HG03103 (cell line): ENCODE data around the gene NTN5.
A peak's percentile ranks its signal among the peaks of the same experiment; 100 is the strongest.
"Not testable (repeated sequence)": the region's sequence is repeated elsewhere in the genome, so short reads cannot be mapped to it uniquely, and the experiment has no call there.

ENCODE experiments used
- ATAC-seq: cut with Tn5 transposase; IDR thresholded peaks from one replicate; pipeline ENCODE4 v1.9.1; 2021; ENCODE audit warnings: low read depth; ENCODE audit not compliant: unreplicated experiment

The NTN5 gene

GRCh38 chr19:48672994-48673393, at the start of gene NTN5:
TSS of gene NTN5 (minus strand) at chr19:48673017. CDS start at chr19:48670986, 2,031 bp downstream.
- ATAC-seq = no peak

GRCh38 chr19:48722196-48722708, 49.4 kb upstream of the NTN5 start:
- no peak for ATAC-seq

- peak; percentile 67 for ATAC-seq
These were observed 47.9 kb upstream of the NTN5 start for GRCh38 chr19:48720613-48721296.

- no peak for ATAC-seq
These were observed 47.4 kb upstream of the NTN5 start for GRCh38 chr19:48720251-48720612.

- no peak for ATAC-seq
These were observed 46.7 kb upstream of the NTN5 start, which contains the start of gene MAMSTR for GRCh38 chr19:48719263-48720171. TSS of gene MAMSTR (minus strand) at chr19:48719725. CDS start at chr19:48719031, 694 bp downstream.

- no peak for ATAC-seq
These were observed 46.0 kb upstream of the NTN5 start for GRCh38 chr19:48718711-48719231.

GRCh38 chr19:48718106-48718505, 45.3 kb upstream of the NTN5 start:
- not testable (repeated sequence) for ATAC-seq

GRCh38 chr19:48716562-48717291, 43.9 kb upstream of the NTN5 start:
- no peak for ATAC-seq

GRCh38 chr19:48715681-48716171, 42.9 kb upstream of the NTN5 start:
- no peak for ATAC-seq

- ATAC-seq = no peak
These were observed 42.2 kb upstream of the NTN5 start for GRCh38 chr19:48714759-48715675.

- ATAC-seq = peak; percentile 84
These were observed 41.3 kb upstream of the NTN5 start for GRCh38 chr19:48713864-48714755.

- no peak for ATAC-seq
These were observed 40.4 kb upstream of the NTN5 start for GRCh38 chr19:48713041-48713863.

- no peak for ATAC-seq
These were observed 38.4 kb upstream of the NTN5 start for GRCh38 chr19:48711106-48711662.

GRCh38 chr19:48708471-48708870, 35.7 kb upstream of the NTN5 start:
- no peak for ATAC-seq

GRCh38 chr19:48705431-48705830, 32.6 kb upstream of the NTN5 start:
- no peak for ATAC-seq

- no peak for ATAC-seq
These were observed 30.5 kb upstream of the NTN5 start for GRCh38 chr19:48703316-48703715.

- no peak for ATAC-seq
These were observed 29.9 kb upstream of the NTN5 start for GRCh38 chr19:48702701-48703100.
